ENCODE results near the gene TAPT1.

Gene TAPT1

GRCh38 chr4:16161851-16162408, 64.3 kb downstream of the TAPT1 start:
- TF ChIP-seq CTCF (IDR thresholded peaks at IDR 0.05; ENCODE audit: low read depth, low read length, missing control alignments), result no peak
- in situ Hi-C loops (cut with HindIII; ENCODE audit: low sequenced_read_pairs), result no loop called here
- no peak overlapping the region for H3K4me3 ChIP-seq (ENCODE audit: low read depth, low read length)
- no peak for DNase-seq (ENCODE audit: low read depth)

- no peak for TF ChIP-seq CTCF (IDR thresholded peaks at IDR 0.05; ENCODE audit: low read depth, low read length, missing control alignments)
- in situ Hi-C loops (cut with HindIII; ENCODE audit: low sequenced_read_pairs), result no loop called here
- no peak for DNase-seq (ENCODE audit: low read depth)
- no peak overlapping the region for H3K4me3 ChIP-seq (ENCODE audit: low read depth, low read length)
These were observed 65.8 kb downstream of the TAPT1 start for GRCh38 chr4:16160457-16160856.

- H3K4me3 ChIP-seq (ENCODE audit: low read depth, low read length), result no peak overlapping the region
- TF ChIP-seq CTCF (IDR thresholded peaks at IDR 0.05; ENCODE audit: low read depth, low read length, missing control alignments), result no peak
- in situ Hi-C loops (cut with HindIII; ENCODE audit: low sequenced_read_pairs), result no loop called here
- DNase-seq (ENCODE audit: low read depth), result no peak
These were observed 67.0 kb downstream of the TAPT1 start for GRCh38 chr4:16159286-16159685.

- no peak for DNase-seq (ENCODE audit: low read depth)
- TF ChIP-seq CTCF (IDR thresholded peaks at IDR 0.05; ENCODE audit: low read depth, low read length, missing control alignments), result no peak
- H3K4me3 ChIP-seq (ENCODE audit: low read depth, low read length), result no peak overlapping the region
- in situ Hi-C loops (cut with HindIII; ENCODE audit: low sequenced_read_pairs), result no loop called here
These were observed 67.8 kb downstream of the TAPT1 start for GRCh38 chr4:16158504-16158852.

- in situ Hi-C loops (cut with HindIII; ENCODE audit: low sequenced_read_pairs), result no loop called here
- no peak overlapping the region for H3K4me3 ChIP-seq (ENCODE audit: low read depth, low read length)
- no peak for TF ChIP-seq CTCF (IDR thresholded peaks at IDR 0.05; ENCODE audit: low read depth, low read length, missing control alignments)
- DNase-seq (ENCODE audit: low read depth), result no peak
These were observed 68.4 kb downstream of the TAPT1 start for GRCh38 chr4:16157609-16158503.

GRCh38 chr4:16155528-16156169, 70.6 kb downstream of the TAPT1 start:
- TF ChIP-seq CTCF (IDR thresholded peaks at IDR 0.05; ENCODE audit: low read depth, low read length, missing control alignments), result no peak
- in situ Hi-C loops (cut with HindIII; ENCODE audit: low sequenced_read_pairs), result no loop called here
- DNase-seq (ENCODE audit: low read depth), result no peak
- H3K4me3 ChIP-seq (ENCODE audit: low read depth, low read length), result no peak overlapping the region

All from astrocyte of the cerebellum (primary cell).